Endothelial cell of umbilical vein (primary cell): ENCODE measurements around the gene TMCC2. TPM values are rescaled to one million over a fixed set of nuclear protein-coding genes. Genes with fewer than 3 reads are reported as not detected.

Experiments used
- BruUV-seq: library from RNA; stranded (reverse); fragments of 400-500 nt; replicated peaks from 2 replicates; lab custom pipeline; 2021; lab: Mats Ljungman, UMichigan
- CTCF ChIA-PET: fragments of 300-600, 350-600 bp; sonication (Branson Sonifier 250); formaldehyde crosslinking; loops from one replicate; lab custom pipeline; 2021; ENCODE audit warnings: antibody characterized with exemption, inconsistent platforms; lab: Charles Lee
- POLR2A ChIA-PET: fragments of 300-600, 350-600 bp; sonication (Branson Sonifier 250); formaldehyde crosslinking; loops from one replicate; lab custom pipeline; 2021; ENCODE audit warnings: antibody characterized with exemption, inconsistent platforms; lab: Charles Lee
- DNase-seq: peaks from one replicate; pipeline ENCODE4 v3.0.0-alpha.2; 2011; ENCODE audit warnings: low read depth, low spot score
- FAIRE-seq: peaks from 2 replicates; lab custom pipeline; 2011; peaks lifted over from hg19 to GRCh38; lab: Jason Lieb, UNC
- H2AFZ ChIP-seq: 2 replicates; pipeline ENCODE4 v1.6.0; 2012; ENCODE audit warnings: low read depth, low read length, control low read depth, inconsistent platforms
- H3K27ac ChIP-seq: 2 replicates; pipeline ENCODE4 v1.5.1; 2011; ENCODE audit warnings: low read depth, mild to moderate bottlenecking, control low read depth, low read length, moderate library complexity; ENCODE audit not compliant: insufficient read depth
- H3K27me3 ChIP-seq, 2 experiments: 2 replicates each; pipeline versions ENCODE4 v1.6.0 to v1.6.1; 2011; ENCODE audit warnings: low read length in 2 of 2, mixed read lengths in 1 of 2; ENCODE audit not compliant: control insufficient read depth in 2 of 2, insufficient read depth in 2 of 2
- H3K36me3 ChIP-seq, 2 experiments: 2 replicates in 1 of 2; 3 replicates in 1 of 2; pipeline ENCODE4 v1.5.1; 2011; ENCODE audit warnings: low read length in 2 of 2, mild to moderate bottlenecking in 1 of 2, moderate library complexity in 1 of 2; ENCODE audit not compliant: control insufficient read depth in 2 of 2, insufficient read depth in 2 of 2; ENCODE audit errors: extremely low read depth in 1 of 2
- H3K4me1 ChIP-seq: 3 replicates; pipeline ENCODE4 v1.5.1; 2011; ENCODE audit warnings: mild to moderate bottlenecking, low read length; ENCODE audit not compliant: control insufficient read depth, insufficient read depth; ENCODE audit errors: extremely low read depth
- H3K4me2 ChIP-seq: 2 replicates; pipeline ENCODE4 v1.6.1; 2011; ENCODE audit warnings: low read length, control low read depth, mixed read lengths; ENCODE audit not compliant: insufficient read depth
- H3K4me3 ChIP-seq, 3 experiments: fragments of 200-600 bp in 1 of 3; sonication (generic), shearing (Covaris generic) in 1 of 3; replicated peaks in 1 of 3; 2 replicates each; pipeline ENCODE4 v1.5.1; 2011 to 2016; ENCODE audit warnings: control low read depth in 3 of 3, low read length in 3 of 3, mild to moderate bottlenecking in 2 of 3, inconsistent platforms in 1 of 3, low read depth in 1 of 3, moderate library complexity in 1 of 3; ENCODE audit not compliant: insufficient read depth in 1 of 3
- H3K79me2 ChIP-seq: 2 replicates; pipeline ENCODE4 v1.6.0; 2012; ENCODE audit warnings: low read length, inconsistent platforms; ENCODE audit not compliant: control insufficient read depth, insufficient read depth
- H3K9ac ChIP-seq: replicated peaks from 2 replicates; pipeline ENCODE3; 2011; ENCODE audit warnings: low read length, control low read depth; ENCODE audit not compliant: insufficient read depth; ENCODE audit errors: extremely low read depth
- H3K9me1 ChIP-seq: replicated peaks from 3 replicates; pipeline ENCODE4 v1.6.0; 2011; ENCODE audit warnings: mild to moderate bottlenecking, low read length; ENCODE audit not compliant: control insufficient read depth, insufficient read depth; ENCODE audit errors: extremely low read depth
- H3K9me3 ChIP-seq: replicated peaks from 2 replicates; pipeline ENCODE4 v1.5.1; 2012; ENCODE audit warnings: low read length, inconsistent platforms; ENCODE audit not compliant: control insufficient read depth, insufficient read depth
- H4K20me1 ChIP-seq: replicated peaks from 2 replicates; pipeline ENCODE3; 2011; ENCODE audit warnings: mild to moderate bottlenecking, low read length; ENCODE audit not compliant: control insufficient read depth, insufficient read depth; ENCODE audit errors: extremely low read depth
- EZH2 ChIP-seq: IDR thresholded peaks from 2 replicates; pipeline ENCODE4 v1.6.1; 2012; ENCODE audit warnings: borderline replicate concordance, low read depth, mild to moderate bottlenecking, moderate library complexity, low read length, inconsistent platforms; ENCODE audit not compliant: severe bottlenecking
- FOS ChIP-seq: IDR thresholded peaks from 2 replicates; pipeline ENCODE4 v1.6.1; 2011; ENCODE audit warnings: mild to moderate bottlenecking, low read length, moderate library complexity, borderline replicate concordance; ENCODE audit not compliant: insufficient read depth
- JUN ChIP-seq: IDR thresholded peaks from 2 replicates; pipeline ENCODE4 v1.6.1; 2011; ENCODE audit warnings: borderline replicate concordance, low read depth; ENCODE audit not compliant: insufficient read length, insufficient read depth
- MAX ChIP-seq: IDR thresholded peaks from 2 replicates; pipeline ENCODE4 v1.6.1; 2011; ENCODE audit not compliant: insufficient read depth, insufficient read length
- POLR2A ChIP-seq: IDR thresholded peaks from 2 replicates; pipeline ENCODE4 v1.6.1; 2012; ENCODE audit warnings: low read depth, mild to moderate bottlenecking, control low read depth, low read length
- POLR2AphosphoS5 ChIP-seq: IDR thresholded peaks from 2 replicates; pipeline ENCODE4 v1.6.1; 2012; ENCODE audit warnings: low read depth, mild to moderate bottlenecking, control low read depth, low read length, moderate library complexity; ENCODE audit not compliant: insufficient read depth
- dilution Hi-C: fragments of 300-500 bp; cut with MboI; formaldehyde crosslinking; loops from one replicate; pipeline ENCODE4 v1.15.0; 2019; ENCODE audit warnings: low sequenced_read_pairs; ENCODE audit not compliant: extremely low pct_ligation_motif_present
- intact Hi-C: fragments of 100-400 bp; cut with micrococcal nuclease; formaldehyde crosslinking; loops from one replicate; pipeline ENCODE4 v1.10.0; 2022
- polyA plus RNA-seq, 4 experiments: library from polyadenylated mRNA; depleted of rRNA in 3 of 4; stranded (reverse) in 3 of 4; unstranded in 1 of 4; fragments of >200 nt; gene quantifications; 2 replicates each; pipeline versions ENCODE4 v1.2.1 to v1.2.3, GENCODE V29; 2011 to 2012; ENCODE audit warnings: missing spikeins in 1 of 4
- total RNA-seq: library from RNA; stranded (reverse); gene quantifications from 2 replicates; pipeline ENCODE4 v1.2.3, GENCODE V29; 2021

The TMCC2 gene
- total and polyA plus RNA-seq, 2 donors (not counting 3 experiments of a cell fraction or from before 2014, with no cell fraction given): 2.0 to 2.1 TPM

GRCh38 chr1:205210756-205211168 lies 17.0 kb upstream of the TMCC2 start:
- CTCF ChIA-PET: interaction anchor here (1.6 to 2.4 kb wide), 2 partner anchors 17 to 70 kb away, joined by 6 to 7 read pairs; partner anchors contain the start of gene TMCC2
- DNase-seq (no peak), FAIRE-seq (no peak)
- no TSS peak for BruUV-seq
- Histone ChIP-seq H3K27ac (peak overlapping the region; percentile 14), H3K4me1 (peaks cover 7% of the 10 kb centered on the region), H3K4me2 (peak overlapping the region; percentile 84), H2AFZ (peak overlapping the region; percentile 98), H3K27me3 (peaks cover 7 to 12% of the 10 kb centered on the region in 2 experiments), H3K79me2 (peaks cover 15% of the 10 kb centered on the region), H3K9me1 (no peaks in the 10 kb centered on the region), H3K9ac (peak overlapping the region; percentile 87), H3K36me3 (no peaks in the 10 kb centered on the region), H3K4me3 (peak overlapping the region; percentile 81 to 90 (median 89)), H3K9me3 (no peaks in the 10 kb centered on the region), H4K20me1 (no peaks in the 10 kb centered on the region)
- TF ChIP-seq FOS: no peak
- TF ChIP-seq EZH2: no peak
- no peak for TF ChIP-seq MAX
- no peak for TF ChIP-seq POLR2A
- intact Hi-C loops (loop anchor here (1.0 to 2.0 kb wide), 5 partner anchors 17 to 88 kb away; partner anchors contain the start of gene TMCC2), dilution Hi-C loops (no loop called here)
- POLR2A ChIA-PET: no interaction called here

GRCh38 chr1:205211169-205211838 lies 16.4 kb upstream of the TMCC2 start, which contains the start of gene DSTYK:
DSTYK (minus strand) TSS chr1:205211702; CDS start chr1:205211535, 167 bp downstream.
- ChIA-PET CTCF (interaction anchor here (2.4 kb wide), 1 partner anchor 70 kb away, joined by 7 read pairs; no protein-coding TSS in a partner anchor), POLR2A (no interaction called here)
- Histone ChIP-seq H3K27me3 (peaks cover 9 to 15% of the 10 kb centered on the region in 2 experiments), H3K9ac (peak within 1 kb of the TSS; percentile 87), H4K20me1 (no peaks in the 10 kb centered on the region), H2AFZ (peak within 1 kb of the TSS; percentile 98), H3K27ac (peak within 1 kb of the TSS; percentile 14), H3K4me2 (peak within 1 kb of the TSS; percentile 84), H3K79me2 (peaks cover 15% of the 10 kb centered on the region), H3K4me3 (peak within 1 kb of the TSS; percentile 81 to 90 (median 89)), H3K4me1 (peaks cover 7% of the 10 kb centered on the region), H3K9me1 (no peaks in the 10 kb centered on the region), H3K9me3 (no peaks in the 10 kb centered on the region), H3K36me3 (no peaks in the 10 kb centered on the region)
- intact Hi-C loops: loop anchor here (1.0 to 2.0 kb wide), 5 partner anchors 16 to 89 kb away; partner anchors contain the start of gene TMCC2
- DNase-seq: peak; percentile 95
- dilution Hi-C loops: no loop called here
- peak; percentile 86 for FAIRE-seq
- BruUV-seq: no TSS peak
- TF ChIP-seq POLR2A (peak; percentile 54), POLR2AphosphoS5 (peak; percentile 9), JUN (no peak)
